NCI-H1105 treated with DMSO at 0.1 percent for 48 hours (cell line): ENCODE results near the gene KCNK4.
A peak's percentile ranks its signal among the peaks of the same experiment; 100 is the strongest.
"Not testable (repeated sequence)": the region's sequence is repeated elsewhere in the genome, so short reads cannot be mapped to it uniquely, and the experiment has no call there.

Source experiments
- DNase-seq: peaks from one replicate; lab custom pipeline; 2025; lab: John Stamatoyannopoulos, UW

The KCNK4 gene

GRCh38 chr11:64291262-64291751 is at the start of gene KCNK4:
Gene KCNK4 (plus strand): TSS chr11:64291302. CDS start chr11:64293019, 1,717 bp downstream.
- DNase-seq, result no peak

- no peak for DNase-seq
Measured at GRCh38 chr11:64241491-64242374, 49.4 kb upstream of the KCNK4 start.

GRCh38 chr11:64243236-64243854 is 47.8 kb upstream of the KCNK4 start:
- DNase-seq, result no peak

GRCh38 chr11:64244107-64244506 is 47.0 kb upstream of the KCNK4 start:
- no peak for DNase-seq

- no peak for DNase-seq
Measured at GRCh38 chr11:64244966-64245365, 46.1 kb upstream of the KCNK4 start.

- no peak for DNase-seq
Measured at GRCh38 chr11:64245401-64245796, 45.7 kb upstream of the KCNK4 start.

GRCh38 chr11:64245797-64246620 is 45.1 kb upstream of the KCNK4 start:
- peak; percentile 31 for DNase-seq

GRCh38 chr11:64246621-64246870 is 44.6 kb upstream of the KCNK4 start:
- not testable (repeated sequence) for DNase-seq

- DNase-seq, result peak; percentile 69
Measured at GRCh38 chr11:64246871-64247728, 44.0 kb upstream of the KCNK4 start, which contains the start of gene PPP1R14B. Gene PPP1R14B (minus strand): TSS chr11:64246943. CDS start chr11:64246673, 270 bp downstream.

GRCh38 chr11:64247729-64248531 is 43.2 kb upstream of the KCNK4 start:
- DNase-seq, result no peak

GRCh38 chr11:64248578-64248977 is 42.5 kb upstream of the KCNK4 start:
- no peak for DNase-seq

- no peak for DNase-seq
Measured at GRCh38 chr11:64249038-64249437, 42.1 kb upstream of the KCNK4 start.

GRCh38 chr11:64249563-64250414 is 41.3 kb upstream of the KCNK4 start:
- no peak for DNase-seq

- no peak for DNase-seq
Measured at GRCh38 chr11:64250415-64251015, 40.6 kb upstream of the KCNK4 start.

GRCh38 chr11:64251016-64251752 is 39.9 kb upstream of the KCNK4 start, which contains the start of gene PLCB3:
Gene PLCB3 (plus strand): TSS chr11:64251530. CDS start chr11:64251650, 120 bp downstream.
- DNase-seq, result peak; percentile 42

- DNase-seq, result no peak
Measured at GRCh38 chr11:64251753-64252002, 39.4 kb upstream of the KCNK4 start.

GRCh38 chr11:64252003-64252872 is 38.9 kb upstream of the KCNK4 start:
- peak; percentile 5 for DNase-seq

- no peak for DNase-seq
Measured at GRCh38 chr11:64253043-64253442, 38.1 kb upstream of the KCNK4 start.
